Stimulated activated CD4-positive, alpha-beta T cell treated with anti-CD3 and anti-CD28 coated beads, Interleukin-4, amount 100 ng/mL, for 24 hours (primary cell): ENCODE results near the gene ALK.

Experiments
- DNase-seq: peaks from one replicate; pipeline ENCODE4 v3.0.0-alpha.2; 2020

Gene ALK

GRCh38 chr2:29229640-29230039 is 691.7 kb downstream of the ALK start:
- DNase-seq = no peak

GRCh38 chr2:29228947-29229346 is 692.4 kb downstream of the ALK start:
- DNase-seq = no peak

- no peak for DNase-seq
Observed at GRCh38 chr2:29227935-29228675, 693.3 kb downstream of the ALK start.

- DNase-seq = no peak
Observed at GRCh38 chr2:29226808-29227207, 694.6 kb downstream of the ALK start.

GRCh38 chr2:29226375-29226774 is 695.0 kb downstream of the ALK start:
- DNase-seq = no peak

- no peak for DNase-seq
Observed at GRCh38 chr2:29225814-29226213, 695.6 kb downstream of the ALK start.

GRCh38 chr2:29224693-29225551 is 696.5 kb downstream of the ALK start:
- no peak for DNase-seq

GRCh38 chr2:29223851-29224692 is 697.3 kb downstream of the ALK start:
- no peak for DNase-seq

- no peak for DNase-seq
Observed at GRCh38 chr2:29223257-29223656, 698.1 kb downstream of the ALK start.

GRCh38 chr2:29222381-29223179 is 698.8 kb downstream of the ALK start:
- DNase-seq = no peak

- DNase-seq = no peak
Observed at GRCh38 chr2:29220506-29221270, 700.7 kb downstream of the ALK start.

- no peak for DNase-seq
Observed at GRCh38 chr2:29219374-29219773, 702.0 kb downstream of the ALK start.

- no peak for DNase-seq
Observed at GRCh38 chr2:29218550-29219125, 702.7 kb downstream of the ALK start.

GRCh38 chr2:29218071-29218470 is 703.3 kb downstream of the ALK start:
- no peak for DNase-seq

GRCh38 chr2:29216609-29216909 is 704.8 kb downstream of the ALK start:
- no peak for DNase-seq

GRCh38 chr2:29215739-29216608 is 705.4 kb downstream of the ALK start:
- no peak for DNase-seq

- DNase-seq = no peak
Observed at GRCh38 chr2:29215073-29215472, 706.3 kb downstream of the ALK start.

- DNase-seq = no peak
Observed at GRCh38 chr2:29213888-29214291, 707.5 kb downstream of the ALK start.

GRCh38 chr2:29212009-29212408 is 709.4 kb downstream of the ALK start:
- no peak for DNase-seq

GRCh38 chr2:29209551-29209950 is 711.8 kb downstream of the ALK start:
- no peak for DNase-seq
